GM12875 (cell line): ENCODE data around the gene PDZD2.

Source experiments
- H3K4me3 ChIP-seq: one replicate; pipeline ENCODE4 v1.5.1; 2011; ENCODE audit warnings: low read depth, low read length, control low read depth
- TF ChIP-seq, protein P1 (sequence below): IDR thresholded peaks from 2 replicates; pipeline ENCODE4 v1.5.1; 2011; ENCODE audit warnings: low read depth, mild to moderate bottlenecking, control low read depth, inconsistent platforms, low read length, moderate library complexity, borderline replicate concordance; ENCODE audit not compliant: insufficient read depth

Gene PDZD2

DNA sequence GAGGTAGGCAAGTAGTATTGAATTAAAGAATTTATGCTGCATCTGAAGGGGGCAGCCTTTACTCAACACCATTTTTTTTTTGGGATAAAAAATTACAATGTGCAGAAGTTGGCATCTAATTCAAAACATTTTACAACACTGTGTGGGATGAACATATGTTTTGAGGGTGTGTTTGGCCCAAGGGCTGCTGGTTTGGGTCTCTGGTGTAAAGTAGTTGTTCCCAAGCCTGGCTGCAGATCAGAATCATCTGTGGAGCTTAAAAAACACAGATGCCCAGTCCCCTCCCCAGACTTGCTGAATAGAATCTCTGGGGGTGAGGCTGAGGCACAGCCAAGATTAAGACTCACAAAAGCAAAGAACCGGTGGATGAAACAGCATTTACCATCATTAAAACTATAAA is 33.0 kb upstream of the PDZD2 start:
- TF ChIP-seq, protein P1, sequence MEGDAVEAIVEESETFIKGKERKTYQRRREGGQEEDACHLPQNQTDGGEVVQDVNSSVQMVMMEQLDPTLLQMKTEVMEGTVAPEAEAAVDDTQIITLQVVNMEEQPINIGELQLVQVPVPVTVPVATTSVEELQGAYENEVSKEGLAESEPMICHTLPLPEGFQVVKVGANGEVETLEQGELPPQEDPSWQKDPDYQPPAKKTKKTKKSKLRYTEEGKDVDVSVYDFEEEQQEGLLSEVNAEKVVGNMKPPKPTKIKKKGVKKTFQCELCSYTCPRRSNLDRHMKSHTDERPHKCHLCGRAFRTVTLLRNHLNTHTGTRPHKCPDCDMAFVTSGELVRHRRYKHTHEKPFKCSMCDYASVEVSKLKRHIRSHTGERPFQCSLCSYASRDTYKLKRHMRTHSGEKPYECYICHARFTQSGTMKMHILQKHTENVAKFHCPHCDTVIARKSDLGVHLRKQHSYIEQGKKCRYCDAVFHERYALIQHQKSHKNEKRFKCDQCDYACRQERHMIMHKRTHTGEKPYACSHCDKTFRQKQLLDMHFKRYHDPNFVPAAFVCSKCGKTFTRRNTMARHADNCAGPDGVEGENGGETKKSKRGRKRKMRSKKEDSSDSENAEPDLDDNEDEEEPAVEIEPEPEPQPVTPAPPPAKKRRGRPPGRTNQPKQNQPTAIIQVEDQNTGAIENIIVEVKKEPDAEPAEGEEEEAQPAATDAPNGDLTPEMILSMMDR = no peak
- H3K4me3 ChIP-seq = no peak overlapping the region

DNA sequence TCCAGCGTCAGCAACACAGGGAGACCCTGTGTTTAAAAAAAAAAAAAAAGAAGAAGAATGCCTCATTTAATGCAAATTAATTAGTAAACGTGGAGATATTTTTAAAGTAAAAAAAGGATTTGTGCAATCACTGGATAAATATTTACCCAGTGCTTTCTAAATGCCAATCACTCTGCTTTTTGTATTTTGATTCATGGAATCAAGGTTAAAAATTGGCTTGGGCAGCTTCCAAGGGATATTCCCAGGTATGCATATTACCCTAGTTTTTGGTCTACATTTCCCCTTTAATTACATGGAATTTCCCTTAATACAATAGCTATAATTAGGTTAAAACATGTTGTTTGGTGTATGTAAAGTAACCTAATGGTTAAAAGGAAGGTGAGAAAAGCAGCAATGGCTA is 31.4 kb upstream of the PDZD2 start:
- no peak overlapping the region for H3K4me3 ChIP-seq
- TF ChIP-seq, protein P1 = no peak

DNA sequence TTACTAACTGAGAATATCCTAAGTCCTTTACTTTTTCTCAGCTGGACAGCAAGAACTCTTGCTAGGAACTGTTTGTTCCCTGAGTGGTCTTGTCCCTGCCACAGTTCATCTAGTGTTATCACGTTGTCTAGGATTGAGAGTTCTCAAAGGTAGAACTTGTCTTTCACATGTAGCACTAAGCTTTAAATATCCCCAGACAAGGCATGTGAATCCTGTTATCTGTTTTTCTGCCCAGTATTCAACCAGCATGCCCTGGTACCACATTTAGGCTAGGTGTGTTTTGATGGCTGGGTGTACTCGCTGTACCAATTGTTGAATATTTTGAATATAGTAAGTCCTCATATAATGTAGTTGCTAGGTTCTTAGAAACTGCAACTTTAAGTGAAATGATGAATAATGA is 27.9 kb upstream of the PDZD2 start:
- TF ChIP-seq, protein P1 = no peak
- no peak overlapping the region for H3K4me3 ChIP-seq

DNA sequence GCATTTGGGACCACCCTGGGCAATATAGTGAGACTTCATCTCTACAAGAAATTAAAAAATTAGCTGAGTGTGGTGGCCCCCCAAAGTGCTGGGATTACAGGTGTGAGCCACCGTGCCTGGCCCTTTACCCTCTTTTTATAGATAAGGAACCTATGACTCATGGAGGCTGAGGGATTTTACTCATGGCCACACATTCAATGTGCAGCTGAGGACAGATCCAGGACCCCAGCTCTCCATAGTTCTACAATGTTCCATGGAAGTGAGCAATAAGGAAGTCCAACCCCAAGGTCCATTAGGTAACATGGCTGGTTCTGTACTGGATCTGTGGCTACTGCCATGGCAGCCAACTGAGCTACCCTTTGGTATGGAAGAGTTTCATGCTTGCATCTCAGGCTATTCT is 25.3 kb upstream of the PDZD2 start:
- H3K4me3 ChIP-seq = no peak overlapping the region
- TF ChIP-seq, protein P1 = no peak

DNA sequence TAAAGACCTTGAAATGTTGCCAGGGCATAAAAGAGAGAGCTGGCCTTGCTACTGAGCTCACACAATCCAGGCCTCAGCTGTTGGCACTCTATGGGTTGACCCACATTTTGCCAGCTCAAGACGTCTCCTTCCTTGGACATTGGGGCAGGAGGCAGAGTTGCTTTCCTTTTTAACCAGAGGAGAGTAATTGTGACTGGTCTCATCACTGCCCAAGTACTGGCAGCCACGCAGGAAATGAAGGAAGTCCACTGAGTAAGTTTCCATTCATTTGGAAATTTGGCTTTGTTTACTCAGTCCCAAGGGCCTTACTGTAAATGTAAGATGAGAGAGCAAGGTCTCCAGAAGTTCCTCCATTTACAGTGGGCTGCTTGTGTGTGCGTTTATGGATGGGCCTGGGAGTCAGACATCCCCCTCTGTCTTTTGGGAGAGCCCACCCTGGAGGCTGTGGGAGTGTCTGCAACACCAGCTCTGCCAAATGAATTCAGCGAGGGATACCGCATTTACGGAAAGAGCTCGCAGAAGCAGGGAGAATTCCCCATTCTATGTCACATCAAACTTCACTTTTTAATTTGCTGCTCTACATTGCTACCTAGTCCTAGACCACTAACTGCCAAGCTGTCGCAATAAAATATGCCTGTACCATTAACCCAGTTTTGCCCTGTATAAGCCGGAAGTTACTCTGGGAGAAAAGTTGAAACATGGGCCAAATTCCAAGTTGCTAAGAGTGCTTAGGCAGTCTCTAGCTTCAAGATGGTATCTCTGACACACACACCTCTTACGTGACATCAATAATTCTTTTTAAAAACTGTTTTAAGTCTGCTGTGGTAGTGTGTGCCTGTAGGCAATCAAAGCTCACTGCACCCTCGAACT is 24.5 kb upstream of the PDZD2 start:
- no peak overlapping the region for H3K4me3 ChIP-seq
- TF ChIP-seq, protein P1 = no peak

DNA sequence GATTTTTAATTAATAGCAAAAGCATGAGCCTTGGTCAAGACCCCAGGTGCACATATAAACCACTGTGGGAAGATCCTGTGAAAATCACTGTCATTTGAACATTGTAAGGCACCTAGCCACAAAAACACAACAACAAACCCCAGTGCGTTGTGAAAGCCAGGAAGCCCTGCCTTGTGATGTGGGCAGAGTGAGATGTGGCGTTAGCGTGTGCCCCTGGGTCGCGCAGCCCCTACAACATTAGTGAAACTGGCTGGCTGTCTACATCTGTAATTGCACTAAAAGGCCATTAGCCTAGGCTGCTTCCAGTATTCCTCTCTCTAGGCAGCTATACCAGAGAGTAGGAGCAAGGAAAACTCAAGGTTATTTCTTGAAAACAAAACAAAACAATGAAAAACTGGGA is 21.1 kb upstream of the PDZD2 start:
- H3K4me3 ChIP-seq = no peak overlapping the region
- TF ChIP-seq, protein P1 = no peak

DNA sequence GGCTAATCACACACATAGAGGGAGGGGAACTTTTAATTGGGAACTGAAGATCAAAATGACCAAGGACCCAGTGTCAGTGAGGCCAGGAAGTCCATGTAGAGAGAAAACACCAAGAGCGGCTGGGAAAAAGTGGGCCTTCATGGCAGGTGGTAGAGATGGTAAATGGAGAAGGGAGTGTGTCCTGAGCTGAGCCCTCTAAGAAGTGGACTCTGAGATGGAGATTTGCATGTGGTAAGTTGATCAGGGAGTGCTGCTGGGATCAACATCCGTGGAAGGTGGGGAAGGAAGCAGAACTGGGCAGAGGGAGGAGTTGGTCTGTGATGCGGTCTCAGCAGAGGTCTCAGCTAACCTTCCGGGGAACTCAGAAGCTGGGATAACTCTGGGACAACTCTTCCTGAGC is 18.9 kb upstream of the PDZD2 start:
- H3K4me3 ChIP-seq = no peak overlapping the region

More for the DNA sequence above, 18.9 kb upstream of the PDZD2 start:
- TF ChIP-seq, protein P1 = no peak
